Renal pelvis (tissue), 4 donors: ENCODE results near the gene SPATA22. TPM values are rescaled to one million over a fixed set of nuclear protein-coding genes. Genes with fewer than 3 reads are reported as not detected.
"Not testable (repeated sequence)": the region's sequence is repeated elsewhere in the genome, so short reads cannot be mapped to it uniquely, and the experiment has no call there.

Source experiments
- DNase-seq: peaks from one replicate; pipeline ENCODE4 v3.0.0-alpha.2; 2013
- polyA plus RNA-seq, 3 donors: library from polyadenylated mRNA; unstranded; fragments of 120-200 nt; gene quantifications; one replicate each; pipeline ENCODE4 v1.2.1, GENCODE V29; 2013; ENCODE audit not compliant: insufficient read length in 3 of 3

The SPATA22 gene
- polyA plus RNA-seq, 3 donors = 0.38 to 0.68 (median 0.41) TPM

GRCh38 chr17:3475251-3475685 lies 3.6 kb upstream of the SPATA22 start:
- no peak for DNase-seq

- peak; percentile 39 for DNase-seq
Measured at GRCh38 chr17:3474212-3474611, 2.6 kb upstream of the SPATA22 start.

GRCh38 chr17:3472137-3472536 lies 518 bp upstream of the SPATA22 start:
- no peak for DNase-seq

GRCh38 chr17:3469529-3469928 lies 2.1 kb downstream of the SPATA22 start:
- no peak for DNase-seq

GRCh38 chr17:3466355-3466754 lies 5.3 kb downstream of the SPATA22 start:
- not testable (repeated sequence) for DNase-seq

GRCh38 chr17:3448059-3448665 lies 23.5 kb downstream of the SPATA22 start:
- DNase-seq = no peak

GRCh38 chr17:3447625-3448024 lies 24.0 kb downstream of the SPATA22 start:
- DNase-seq = no peak

- DNase-seq = no peak
Measured at GRCh38 chr17:3440451-3440850, 31.2 kb downstream of the SPATA22 start.

- DNase-seq = no peak
Measured at GRCh38 chr17:3438368-3438767, 33.3 kb downstream of the SPATA22 start.

GRCh38 chr17:3433741-3434140 lies 37.9 kb downstream of the SPATA22 start, which contains the start of gene OR1E2:
Gene OR1E2 (minus strand): TSS chr17:3433841. CDS start chr17:3433841, 0 bp downstream.
- no peak for DNase-seq

GRCh38 chr17:3433215-3433614 lies 38.4 kb downstream of the SPATA22 start:
- peak; percentile 3 for DNase-seq

GRCh38 chr17:3418222-3418621 lies 53.4 kb downstream of the SPATA22 start:
- DNase-seq = no peak

GRCh38 chr17:3415610-3416009 lies 56.0 kb downstream of the SPATA22 start:
- DNase-seq = peak; percentile 11

- DNase-seq = not testable (repeated sequence)
Measured at GRCh38 chr17:3412216-3412615, 59.4 kb downstream of the SPATA22 start.

- DNase-seq = no peak
Measured at GRCh38 chr17:3411070-3411469, 60.5 kb downstream of the SPATA22 start, which contains the start of gene OR3A3. Gene OR3A3 (plus strand): TSS chr17:3411370.

- DNase-seq = not testable (repeated sequence)
Measured at GRCh38 chr17:3403856-3404255, 67.8 kb downstream of the SPATA22 start.

GRCh38 chr17:3401786-3402185 lies 69.8 kb downstream of the SPATA22 start:
- DNase-seq = no peak

- DNase-seq = no peak
Measured at GRCh38 chr17:3400055-3400454, 71.6 kb downstream of the SPATA22 start.

- no peak for DNase-seq
Measured at GRCh38 chr17:3398310-3398709, 73.3 kb downstream of the SPATA22 start, which contains the start of gene OR1E1. Gene OR1E1 (minus strand): TSS chr17:3398410. CDS start chr17:3398410, 0 bp downstream.

GRCh38 chr17:3397801-3398200 lies 73.8 kb downstream of the SPATA22 start:
- DNase-seq = peak; percentile 4
